Ishikawa (cell line): ENCODE measurements around the gene DCTPP1.

ENCODE experiments used
- CEBPB ChIP-seq: IDR thresholded peaks from 2 replicates; pipeline ENCODE4 v1.6.1; 2012
- CREB1 ChIP-seq: IDR thresholded peaks from 2 replicates; pipeline ENCODE4 v1.6.1; 2012; ENCODE audit warnings: low read depth
- EGR1 ChIP-seq: IDR thresholded peaks from 2 replicates; pipeline ENCODE4 v1.6.1; 2012
- EP300 ChIP-seq: IDR thresholded peaks from 2 replicates; pipeline ENCODE4 v1.6.1; 2012; ENCODE audit warnings: borderline replicate concordance
- FOXM1 ChIP-seq: IDR thresholded peaks from 2 replicates; pipeline ENCODE4 v1.6.1; 2012; ENCODE audit warnings: low read depth, borderline replicate concordance
- NFIC ChIP-seq: IDR thresholded peaks from 2 replicates; pipeline ENCODE4 v1.6.1; 2012
- RAD21 ChIP-seq: IDR thresholded peaks from 2 replicates; pipeline ENCODE4 v1.6.1; 2012; ENCODE audit warnings: low read depth
- TAF1 ChIP-seq: IDR thresholded peaks from 2 replicates; pipeline ENCODE4 v1.6.1; 2012; ENCODE audit warnings: low read depth, mild to moderate bottlenecking
- TCF12 ChIP-seq: IDR thresholded peaks from 2 replicates; pipeline ENCODE4 v1.6.1; 2012; ENCODE audit warnings: low read depth
- TEAD4 ChIP-seq: IDR thresholded peaks from 2 replicates; pipeline ENCODE4 v1.6.1; 2012
- YY1 ChIP-seq: IDR thresholded peaks from 2 replicates; pipeline ENCODE4 v1.6.1; 2012; ENCODE audit warnings: low read depth
- ZBTB7A ChIP-seq: IDR thresholded peaks from 2 replicates; pipeline ENCODE4 v1.6.1; 2012; ENCODE audit warnings: low read depth
- TF ChIP-seq, protein P1 (sequence below): IDR thresholded peaks from 2 replicates; pipeline ENCODE4 v1.6.1; 2012
- TF ChIP-seq, protein P2 (sequence below): IDR thresholded peaks from 2 replicates; pipeline ENCODE4 v1.6.1; 2012; ENCODE audit warnings: low read depth, mild to moderate bottlenecking
- TF ChIP-seq, protein P3 (sequence below): IDR thresholded peaks from 2 replicates; pipeline ENCODE4 v1.6.1; 2012

The DCTPP1 gene

DNA sequence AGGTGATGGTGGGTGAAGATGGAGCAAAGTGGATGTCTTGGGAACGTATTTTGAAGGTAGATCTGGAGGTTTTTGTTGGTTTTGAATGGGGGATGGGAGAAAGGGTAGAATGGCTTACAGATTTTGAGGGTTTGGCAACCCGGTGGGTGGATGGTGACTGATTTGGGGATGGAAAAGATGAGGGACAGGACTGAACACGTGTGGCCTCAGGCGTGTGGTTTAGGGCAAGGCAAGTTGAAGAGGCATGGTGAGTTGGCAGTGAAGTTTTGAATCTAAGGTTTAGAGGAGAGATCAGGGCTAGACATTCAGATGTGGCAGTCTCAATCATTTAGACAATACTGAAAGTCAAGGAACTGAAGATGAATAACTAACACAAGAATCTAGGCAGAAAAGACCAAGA lies 5.0 kb upstream of the DCTPP1 start:
- TF ChIP-seq ZBTB7A (no peak), FOXM1 (no peak), EGR1 (no peak), CREB1 (no peak), YY1 (no peak)
- TF ChIP-seq, protein P1, sequence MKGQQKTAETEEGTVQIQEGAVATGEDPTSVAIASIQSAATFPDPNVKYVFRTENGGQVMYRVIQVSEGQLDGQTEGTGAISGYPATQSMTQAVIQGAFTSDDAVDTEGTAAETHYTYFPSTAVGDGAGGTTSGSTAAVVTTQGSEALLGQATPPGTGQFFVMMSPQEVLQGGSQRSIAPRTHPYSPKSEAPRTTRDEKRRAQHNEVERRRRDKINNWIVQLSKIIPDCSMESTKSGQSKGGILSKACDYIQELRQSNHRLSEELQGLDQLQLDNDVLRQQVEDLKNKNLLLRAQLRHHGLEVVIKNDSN, result no peak
- TF ChIP-seq, protein P2, sequence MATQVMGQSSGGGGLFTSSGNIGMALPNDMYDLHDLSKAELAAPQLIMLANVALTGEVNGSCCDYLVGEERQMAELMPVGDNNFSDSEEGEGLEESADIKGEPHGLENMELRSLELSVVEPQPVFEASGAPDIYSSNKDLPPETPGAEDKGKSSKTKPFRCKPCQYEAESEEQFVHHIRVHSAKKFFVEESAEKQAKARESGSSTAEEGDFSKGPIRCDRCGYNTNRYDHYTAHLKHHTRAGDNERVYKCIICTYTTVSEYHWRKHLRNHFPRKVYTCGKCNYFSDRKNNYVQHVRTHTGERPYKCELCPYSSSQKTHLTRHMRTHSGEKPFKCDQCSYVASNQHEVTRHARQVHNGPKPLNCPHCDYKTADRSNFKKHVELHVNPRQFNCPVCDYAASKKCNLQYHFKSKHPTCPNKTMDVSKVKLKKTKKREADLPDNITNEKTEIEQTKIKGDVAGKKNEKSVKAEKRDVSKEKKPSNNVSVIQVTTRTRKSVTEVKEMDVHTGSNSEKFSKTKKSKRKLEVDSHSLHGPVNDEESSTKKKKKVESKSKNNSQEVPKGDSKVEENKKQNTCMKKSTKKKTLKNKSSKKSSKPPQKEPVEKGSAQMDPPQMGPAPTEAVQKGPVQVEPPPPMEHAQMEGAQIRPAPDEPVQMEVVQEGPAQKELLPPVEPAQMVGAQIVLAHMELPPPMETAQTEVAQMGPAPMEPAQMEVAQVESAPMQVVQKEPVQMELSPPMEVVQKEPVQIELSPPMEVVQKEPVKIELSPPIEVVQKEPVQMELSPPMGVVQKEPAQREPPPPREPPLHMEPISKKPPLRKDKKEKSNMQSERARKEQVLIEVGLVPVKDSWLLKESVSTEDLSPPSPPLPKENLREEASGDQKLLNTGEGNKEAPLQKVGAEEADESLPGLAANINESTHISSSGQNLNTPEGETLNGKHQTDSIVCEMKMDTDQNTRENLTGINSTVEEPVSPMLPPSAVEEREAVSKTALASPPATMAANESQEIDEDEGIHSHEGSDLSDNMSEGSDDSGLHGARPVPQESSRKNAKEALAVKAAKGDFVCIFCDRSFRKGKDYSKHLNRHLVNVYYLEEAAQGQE, result no peak

DNA sequence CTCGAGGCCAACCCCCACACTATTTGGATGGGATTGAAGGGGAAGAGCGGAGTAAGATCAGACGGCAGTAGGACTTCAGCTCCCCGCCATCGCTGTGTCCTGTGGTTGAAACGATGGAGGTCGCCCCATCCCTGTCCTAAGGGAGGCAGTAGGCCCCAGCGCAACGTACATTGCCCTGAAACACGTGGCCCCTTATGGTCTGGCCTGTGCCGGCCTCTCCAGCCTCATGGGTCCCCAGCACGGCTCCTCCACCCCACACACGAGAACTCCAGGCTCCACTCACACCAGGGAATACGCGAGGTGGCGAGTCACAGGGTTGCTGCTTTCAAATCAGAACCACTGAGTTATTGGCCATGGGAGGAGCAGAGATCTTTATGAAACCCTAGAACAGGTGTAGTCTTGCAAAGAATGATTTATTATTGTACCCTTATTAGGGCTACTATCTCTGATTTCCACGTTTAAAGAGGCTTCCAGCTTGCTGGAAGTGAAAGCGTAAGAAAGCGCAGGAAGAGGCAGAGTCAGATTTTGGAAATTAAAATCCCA lies 669 bp upstream of the DCTPP1 start:
- TF ChIP-seq FOXM1, result no peak
- TF ChIP-seq NFIC, result no peak
- no peak for TF ChIP-seq ZBTB7A
- TF ChIP-seq TCF12, result no peak
- no peak for TF ChIP-seq TEAD4
- no peak for TF ChIP-seq YY1
- TF ChIP-seq, protein P2, result no peak
- TF ChIP-seq RAD21, result no peak
- TF ChIP-seq EP300, result no peak
- TF ChIP-seq EGR1, result no peak
- no peak for TF ChIP-seq CEBPB
- no peak for TF ChIP-seq TAF1
- TF ChIP-seq, protein P1, result no peak
- TF ChIP-seq, protein P3, sequence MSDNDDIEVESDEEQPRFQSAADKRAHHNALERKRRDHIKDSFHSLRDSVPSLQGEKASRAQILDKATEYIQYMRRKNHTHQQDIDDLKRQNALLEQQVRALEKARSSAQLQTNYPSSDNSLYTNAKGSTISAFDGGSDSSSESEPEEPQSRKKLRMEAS, result no peak; the same call in 1 of the 2 replicates
- no peak for TF ChIP-seq CREB1

DNA sequence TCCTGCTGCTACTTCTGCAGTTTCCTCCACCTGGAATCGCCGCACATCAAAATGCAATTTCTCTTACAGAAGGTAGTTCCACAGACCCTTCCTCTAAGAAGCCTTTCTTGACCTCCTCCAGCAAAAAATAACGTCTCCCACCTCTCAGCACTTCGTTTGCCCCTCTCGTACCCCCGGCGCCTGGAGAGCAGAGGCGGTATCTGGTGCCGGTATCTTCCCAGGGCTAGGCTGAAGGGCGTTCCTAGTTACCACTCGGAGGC lies 482 bp downstream of the DCTPP1 start:
- TF ChIP-seq TEAD4, result no peak
- no peak for TF ChIP-seq CEBPB
- TF ChIP-seq FOXM1, result no peak

DNA sequence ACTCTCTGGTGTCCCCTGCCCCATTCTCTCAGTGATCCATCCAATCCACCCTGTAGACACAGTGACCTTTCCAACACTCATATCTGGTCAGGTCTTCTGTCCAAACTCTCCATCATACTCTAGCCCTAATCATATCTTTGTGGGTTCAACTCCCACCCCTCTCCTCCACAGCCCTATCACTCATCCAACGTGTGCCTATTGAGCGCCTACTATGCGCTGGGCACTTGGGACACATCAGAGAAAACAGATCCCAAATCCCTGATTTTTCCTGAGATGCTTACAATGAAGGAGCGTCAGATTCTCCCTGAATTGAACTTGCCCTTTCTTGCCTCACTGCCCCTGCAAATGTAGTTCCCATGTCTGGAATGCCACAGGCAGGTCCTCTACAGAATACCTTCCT lies 1.8 kb downstream of the DCTPP1 start:
- TF ChIP-seq NFIC, result no peak
- TF ChIP-seq, protein P3, result no peak
- no peak for TF ChIP-seq RAD21
- no peak for TF ChIP-seq YY1
- no peak for TF ChIP-seq FOXM1
- TF ChIP-seq EGR1, result no peak
- TF ChIP-seq CEBPB, result no peak

DNA sequence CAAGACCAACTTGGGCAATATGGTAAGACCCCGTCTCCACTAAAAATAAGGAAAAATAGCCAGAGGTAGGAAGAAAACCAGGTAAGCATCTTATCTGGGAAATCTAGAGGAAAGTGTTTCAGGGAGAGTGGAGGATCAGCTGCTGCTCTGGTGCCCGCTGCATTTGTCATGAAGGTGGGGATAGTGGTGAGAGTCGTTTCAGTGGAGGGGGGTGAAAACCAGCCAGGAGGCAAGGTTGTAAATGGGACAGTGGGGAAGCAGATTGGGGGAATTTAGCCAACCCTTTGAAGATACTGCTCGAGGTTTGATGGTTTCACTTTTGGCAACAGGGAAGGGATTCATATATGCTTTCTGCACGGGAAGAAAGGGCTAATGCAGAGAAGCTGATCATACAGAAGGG lies 8.8 kb downstream of the DCTPP1 start:
- TF ChIP-seq, protein P2, result no peak
- TF ChIP-seq, protein P1, result no peak
- TF ChIP-seq TCF12 (no peak), ZBTB7A (no peak), FOXM1 (no peak), NFIC (no peak), EGR1 (no peak), TEAD4 (no peak), CEBPB (no peak), TAF1 (no peak), CREB1 (no peak), YY1 (no peak)
- TF ChIP-seq, protein P3, result no peak
